NCI-H2029 treated with DMSO at 0.1 percent for 48 hours (cell line): ENCODE measurements around the gene STARD7.

Source experiments
- DNase-seq: peaks from one replicate; lab custom pipeline; 2025; lab: John Stamatoyannopoulos, UW

The STARD7 gene

GRCh38 chr2:96135621-96136020, 73.0 kb downstream of the STARD7 start:
- no peak for DNase-seq

- no peak for DNase-seq
These were observed 73.5 kb downstream of the STARD7 start for GRCh38 chr2:96135171-96135570.
